Neuronal stem cell (in vitro differentiated cells): ENCODE data around the gene ADH1A.

Experiments used
- DNase-seq: peaks from one replicate; pipeline ENCODE4 v3.0.0-alpha.2; 2013; ENCODE audit warnings: low spot score
- H2AFZ ChIP-seq: one replicate; pipeline ENCODE4 v1.6.1; 2013; ENCODE audit warnings: mild to moderate bottlenecking, low read length, inconsistent platforms
- H2AK5ac ChIP-seq: 2 replicates; pipeline ENCODE4 v1.6.1; 2013; ENCODE audit warnings: low read depth, mild to moderate bottlenecking, inconsistent platforms, low read length, moderate library complexity, mixed read lengths
- H2BK120ac ChIP-seq: 2 replicates; pipeline ENCODE4 v1.6.1; 2013; ENCODE audit warnings: low read depth, mild to moderate bottlenecking, inconsistent platforms, low read length, moderate library complexity, mixed read lengths
- H2BK12ac ChIP-seq: one replicate; pipeline ENCODE4 v1.6.1; 2013; ENCODE audit warnings: low read length, inconsistent platforms
- H2BK15ac ChIP-seq: 2 replicates; pipeline ENCODE4 v1.6.1; 2013; ENCODE audit warnings: mild to moderate bottlenecking, low read length, inconsistent platforms, mixed read lengths
- H2BK5ac ChIP-seq: one replicate; pipeline ENCODE4 v1.6.1; 2013; ENCODE audit warnings: inconsistent platforms, mild to moderate bottlenecking, low read length, moderate library complexity
- H3K14ac ChIP-seq: one replicate; pipeline ENCODE4 v1.6.1; 2013; ENCODE audit warnings: low read length, inconsistent platforms
- H3K18ac ChIP-seq: 2 replicates; pipeline ENCODE4 v1.6.1; 2013; ENCODE audit warnings: low read length, inconsistent platforms
- H3K23ac ChIP-seq: 2 replicates; pipeline ENCODE4 v1.6.1; 2013; ENCODE audit warnings: low read depth, mild to moderate bottlenecking, mixed read lengths, low read length, inconsistent platforms; ENCODE audit not compliant: poor library complexity
- H3K27ac ChIP-seq: replicated peaks from 3 replicates; pipeline ENCODE4 v1.5.1; 2013; ENCODE audit warnings: low read length, inconsistent platforms
- H3K27me3 ChIP-seq, 3 experiments: 2 replicates each; pipeline ENCODE4 v1.6.1; 2013; ENCODE audit warnings: low read length in 3 of 3, mild to moderate bottlenecking in 2 of 3, inconsistent platforms in 1 of 3, low read depth in 1 of 3, mixed read lengths in 1 of 3, moderate library complexity in 1 of 3; ENCODE audit not compliant: control insufficient read depth in 3 of 3, insufficient read depth in 3 of 3
- H3K36me3 ChIP-seq, 2 donors: replicated peaks in 1 of 2; 2 replicates each; pipeline ENCODE4 v1.6.1; 2013; ENCODE audit warnings: low read length in 2 of 2; ENCODE audit not compliant: control insufficient read depth in 2 of 2, insufficient read depth in 2 of 2
- H3K4ac ChIP-seq: 2 replicates; pipeline ENCODE4 v1.6.1; 2013; ENCODE audit warnings: inconsistent platforms, mild to moderate bottlenecking, low read length, moderate library complexity
- H3K4me1 ChIP-seq, 2 donors: 1 replicate in 1 of 2; 2 replicates in 1 of 2; pipeline ENCODE4 v1.6.1; 2013; ENCODE audit warnings: low read length in 2 of 2, low read depth in 1 of 2; ENCODE audit not compliant: control insufficient read depth in 2 of 2, insufficient read depth in 1 of 2
- H3K4me2 ChIP-seq: one replicate; pipeline ENCODE4 v1.6.1; 2013; ENCODE audit warnings: mild to moderate bottlenecking, low read length, inconsistent platforms; ENCODE audit not compliant: insufficient read depth, poor library complexity, severe bottlenecking
- H3K4me3 ChIP-seq, 2 donors: 2 replicates each; pipeline ENCODE4 v1.5.1; 2013; ENCODE audit warnings: low read length in 2 of 2, mild to moderate bottlenecking in 2 of 2, inconsistent platforms in 1 of 2, moderate library complexity in 1 of 2
- H3K79me1 ChIP-seq: one replicate; pipeline ENCODE4 v1.6.1; 2013; ENCODE audit warnings: low read depth, mild to moderate bottlenecking, inconsistent platforms, low read length, moderate library complexity
- H3K9ac ChIP-seq: one replicate; pipeline ENCODE4 v1.6.1; 2013; ENCODE audit warnings: mild to moderate bottlenecking, low read depth, low read length, inconsistent platforms; ENCODE audit not compliant: poor library complexity
- H3K9me3 ChIP-seq, 2 donors: replicated peaks in 1 of 2; 2 replicates each; pipeline versions ENCODE3 to v1.6.1; 2013; ENCODE audit warnings: low read length in 2 of 2, mild to moderate bottlenecking in 2 of 2, inconsistent platforms in 1 of 2, low read depth in 1 of 2, mixed read lengths in 1 of 2, moderate library complexity in 1 of 2; ENCODE audit not compliant: control insufficient read depth in 2 of 2, insufficient read depth in 1 of 2
- H4K8ac ChIP-seq: one replicate; pipeline ENCODE4 v1.6.1; 2013; ENCODE audit warnings: low read depth, mild to moderate bottlenecking, inconsistent platforms, low read length, moderate library complexity
- H4K91ac ChIP-seq: one replicate; pipeline ENCODE4 v1.6.1; 2013; ENCODE audit warnings: low read length, low read depth, mild to moderate bottlenecking, inconsistent platforms; ENCODE audit not compliant: poor library complexity
- WGBS, 2 donors: extraction: QIAGEN DNeasy Blood & Tissue Kit; methylation state at CpG; one replicate each; pipeline ENCODE4 v1.1.7; 2013; ENCODE audit warnings: missing lambda C conversion rate in 2 of 2, mixed read lengths in 1 of 2; ENCODE audit not compliant: insufficient read length in 2 of 2, insufficient replicate concordance in 1 of 2; ENCODE audit errors: extremely low coverage in 2 of 2; 5-methylcytosine and 5-hydroxymethylcytosine counted together

Gene ADH1A

GRCh38 chr4:99301376-99302164 is 10.8 kb upstream of the ADH1A start:
- Histone ChIP-seq H3K36me3 (no peaks in the 10 kb centered on the region), H3K27me3 (no peaks in the 10 kb centered on the region), H3K27ac (no peak overlapping the region), H3K4me2 (no peak overlapping the region), H2BK12ac (no peak overlapping the region), H2BK5ac (no peak overlapping the region), H3K14ac (no peak overlapping the region), H3K4me1 (no peaks in the 10 kb centered on the region), H2AFZ (no peak overlapping the region), H3K18ac (no peak overlapping the region), H3K9ac (no peak overlapping the region), H3K79me1 (no peaks in the 10 kb centered on the region), H3K4ac (no peak overlapping the region), H3K23ac (no peak overlapping the region), H2BK120ac (no peak overlapping the region), H3K9me3 (no peaks in the 10 kb centered on the region), H4K8ac (no peak overlapping the region), H4K91ac (no peak overlapping the region), H2BK15ac (no peak overlapping the region), H3K4me3 (no peak overlapping the region), H2AK5ac (no peak overlapping the region)
- no CpG with 5 or more reads among the region's 7 CpGs for WGBS, 2 donors
- DNase-seq: no peak

- Histone ChIP-seq H3K4me2 (no peak overlapping the region), H3K18ac (no peak overlapping the region), H4K8ac (no peak overlapping the region), H3K23ac (no peak overlapping the region), H2BK120ac (no peak overlapping the region), H3K9me3 (no peaks in the 10 kb centered on the region), H2AK5ac (no peak overlapping the region), H3K27me3 (no peaks in the 10 kb centered on the region), H3K27ac (no peak overlapping the region), H2BK12ac (no peak overlapping the region), H2BK5ac (no peak overlapping the region), H3K4me1 (no peaks in the 10 kb centered on the region), H3K36me3 (no peaks in the 10 kb centered on the region), H2BK15ac (no peak overlapping the region), H2AFZ (no peak overlapping the region), H4K91ac (no peak overlapping the region), H3K14ac (no peak overlapping the region), H3K4ac (no peak overlapping the region), H3K79me1 (no peaks in the 10 kb centered on the region), H3K4me3 (no peak overlapping the region), H3K9ac (no peak overlapping the region)
- WGBS, 2 donors: no CpG with 5 or more reads among the region's 4 CpGs
- no peak for DNase-seq
Observed at GRCh38 chr4:99300934-99301333, 10.1 kb upstream of the ADH1A start.

GRCh38 chr4:99293357-99293756 is 2.6 kb upstream of the ADH1A start:
- Histone ChIP-seq H4K91ac (no peak overlapping the region), H3K9me3 (peaks cover 0 to 2% of the 10 kb centered on the region in 2 donors), H3K23ac (no peak overlapping the region), H2AFZ (no peak overlapping the region), H2BK15ac (no peak overlapping the region), H3K79me1 (no peaks in the 10 kb centered on the region), H2AK5ac (no peak overlapping the region), H2BK5ac (no peak overlapping the region), H4K8ac (no peak overlapping the region), H3K18ac (no peak overlapping the region), H3K4ac (no peak overlapping the region), H3K36me3 (no peaks in the 10 kb centered on the region), H3K4me1 (no peaks in the 10 kb centered on the region), H3K4me2 (no peak overlapping the region), H3K27ac (no peak overlapping the region), H2BK12ac (no peak overlapping the region), H3K27me3 (no peaks in the 10 kb centered on the region), H3K14ac (no peak overlapping the region), H3K4me3 (no peak overlapping the region), H3K9ac (no peak overlapping the region), H2BK120ac (no peak overlapping the region)
- DNase-seq: no peak
- WGBS, 2 donors: no CpG with 5 or more reads among the region's 5 CpGs

- DNase-seq: no peak
- Histone ChIP-seq H2BK120ac (no peak overlapping the region), H3K18ac (no peak overlapping the region), H4K8ac (no peak overlapping the region), H2BK5ac (no peak overlapping the region), H2BK15ac (no peak overlapping the region), H3K23ac (no peak overlapping the region), H3K4me3 (no peak overlapping the region), H3K4me1 (no peaks in the 10 kb centered on the region), H3K27me3 (no peaks in the 10 kb centered on the region), H3K14ac (no peak overlapping the region), H3K4ac (no peak overlapping the region), H3K4me2 (no peak overlapping the region), H3K79me1 (no peaks in the 10 kb centered on the region), H3K27ac (no peak overlapping the region), H2BK12ac (no peak overlapping the region), H2AFZ (no peak overlapping the region), H3K9ac (no peak overlapping the region), H4K91ac (no peak overlapping the region), H2AK5ac (no peak overlapping the region), H3K9me3 (no peaks in the 10 kb centered on the region), H3K36me3 (no peaks in the 10 kb centered on the region)
Observed at GRCh38 chr4:99285387-99285786, 5.4 kb downstream of the ADH1A start.
